ENCODE results near the gene SLC4A2.

The SLC4A2 gene

GRCh38 chr7:151104411-151105235 lies 45.2 kb downstream of the SLC4A2 start:
- peaks cover 15% of the 10 kb centered on the region for H3K36me3 ChIP-seq (ENCODE audit: insufficient read depth, insufficient read length, low read length)

GRCh38 chr7:151107882-151108281 lies 48.5 kb downstream of the SLC4A2 start:
- Histone ChIP-seq H3K4me1 (ENCODE audit: insufficient read depth, insufficient read length) (peaks cover 9% of the 10 kb centered on the region), H3K27me3 (ENCODE audit: insufficient read depth, insufficient read length) (no peaks in the 10 kb centered on the region), H3K9ac (ENCODE audit: insufficient read length, low read depth) (no peak overlapping the region), H3K36me3 (ENCODE audit: insufficient read depth, insufficient read length, low read length) (peaks cover 12% of the 10 kb centered on the region), H3K4me3 (ENCODE audit: insufficient read length, low read depth) (no peak overlapping the region), H3K9me3 (ENCODE audit: insufficient read depth, low read length) (no peaks in the 10 kb centered on the region)
- TF ChIP-seq ZNF274 (IDR thresholded peaks at IDR 0.05; ENCODE audit: low read depth, low read length): no peak
- no peak for TF ChIP-seq YY1 (IDR thresholded peaks at IDR 0.05; ENCODE audit: insufficient read depth, insufficient read length)
- no peak for TF ChIP-seq SUZ12 (IDR thresholded peaks at IDR 0.05; ENCODE audit: extremely low read depth, insufficient read depth, insufficient read length)
- DNase-seq (ENCODE audit: low read depth, low spot score): no peak

More at GRCh38 chr7:151104411-151105235, 45.2 kb downstream of the SLC4A2 start:
- no peak overlapping the region for H3K4me3 ChIP-seq (ENCODE audit: insufficient read length, low read depth)
- no peak overlapping the region for H3K9ac ChIP-seq (ENCODE audit: insufficient read length, low read depth)
- no peaks in the 10 kb centered on the region for H3K4me1 ChIP-seq (ENCODE audit: insufficient read depth, insufficient read length)
- H3K27me3 ChIP-seq (ENCODE audit: insufficient read depth, insufficient read length): no peaks in the 10 kb centered on the region
- TF ChIP-seq YY1 (IDR thresholded peaks at IDR 0.05; ENCODE audit: insufficient read depth, insufficient read length) (no peak), ZNF274 (IDR thresholded peaks at IDR 0.05; ENCODE audit: low read depth, low read length) (no peak), SUZ12 (IDR thresholded peaks at IDR 0.05; ENCODE audit: extremely low read depth, insufficient read depth, insufficient read length) (no peak)
- no peak for DNase-seq (ENCODE audit: low read depth, low spot score)
- no peaks in the 10 kb centered on the region for H3K9me3 ChIP-seq (ENCODE audit: insufficient read depth, low read length)

DNA sequence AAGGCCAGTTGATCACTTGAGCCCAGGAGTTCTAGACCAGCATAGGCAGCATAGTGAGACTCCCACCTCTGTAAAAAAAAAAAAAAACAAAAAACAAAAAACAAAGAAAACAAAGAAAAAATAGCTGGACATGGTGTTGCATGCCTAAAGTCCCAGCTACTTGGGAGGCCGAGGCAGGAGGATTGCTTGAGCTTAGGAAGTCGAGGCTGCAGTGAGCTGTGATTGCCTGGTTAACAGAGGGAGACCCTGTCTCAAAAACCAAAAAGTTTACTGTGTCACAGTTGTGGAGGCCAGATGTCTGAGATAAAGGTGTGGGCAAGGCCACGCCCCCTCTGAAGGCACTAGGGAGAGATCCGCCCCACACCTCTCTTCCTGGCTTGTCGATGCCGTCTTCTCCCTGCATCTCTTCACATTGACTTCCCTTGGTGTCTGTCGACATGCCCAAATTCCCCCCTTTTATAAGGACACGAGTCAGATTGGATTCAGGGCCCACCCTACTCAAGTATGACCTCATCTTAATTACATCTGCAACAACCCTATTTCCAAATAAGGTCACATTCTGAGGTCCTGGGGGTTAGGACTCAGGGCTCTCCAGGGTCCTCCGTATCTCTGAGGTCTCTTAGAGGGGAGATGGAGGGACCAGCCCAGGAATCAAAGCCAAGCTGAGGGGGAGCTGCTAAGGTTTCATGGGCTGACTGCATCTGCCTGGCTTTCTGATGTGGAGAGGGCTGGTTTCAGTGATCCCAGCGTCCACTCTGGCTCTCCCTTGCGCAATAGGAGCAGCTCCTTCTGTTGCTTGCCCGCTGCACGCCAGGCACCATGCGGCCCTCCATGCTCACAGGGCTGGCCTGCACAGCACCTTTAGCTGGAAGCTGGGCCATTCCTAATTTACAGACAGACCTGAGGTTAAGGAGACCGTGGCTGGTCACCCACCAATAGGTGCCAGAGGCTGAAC lies 50.0 kb downstream of the SLC4A2 start:
- Histone ChIP-seq H3K4me1 (ENCODE audit: insufficient read depth, insufficient read length) (peaks cover 15% of the 10 kb centered on the region), H3K36me3 (ENCODE audit: insufficient read depth, insufficient read length, low read length) (peaks cover 6% of the 10 kb centered on the region), H3K27me3 (ENCODE audit: insufficient read depth, insufficient read length) (no peaks in the 10 kb centered on the region), H3K4me3 (ENCODE audit: insufficient read length, low read depth) (no peak overlapping the region), H3K9me3 (ENCODE audit: insufficient read depth, low read length) (no peaks in the 10 kb centered on the region), H3K9ac (ENCODE audit: insufficient read length, low read depth) (no peak overlapping the region)
- no peak for DNase-seq (ENCODE audit: low read depth, low spot score)
- TF ChIP-seq ZNF274 (IDR thresholded peaks at IDR 0.05; ENCODE audit: low read depth, low read length) (no peak), YY1 (IDR thresholded peaks at IDR 0.05; ENCODE audit: insufficient read depth, insufficient read length) (no peak), SUZ12 (IDR thresholded peaks at IDR 0.05; ENCODE audit: extremely low read depth, insufficient read depth, insufficient read length) (no peak)

DNA sequence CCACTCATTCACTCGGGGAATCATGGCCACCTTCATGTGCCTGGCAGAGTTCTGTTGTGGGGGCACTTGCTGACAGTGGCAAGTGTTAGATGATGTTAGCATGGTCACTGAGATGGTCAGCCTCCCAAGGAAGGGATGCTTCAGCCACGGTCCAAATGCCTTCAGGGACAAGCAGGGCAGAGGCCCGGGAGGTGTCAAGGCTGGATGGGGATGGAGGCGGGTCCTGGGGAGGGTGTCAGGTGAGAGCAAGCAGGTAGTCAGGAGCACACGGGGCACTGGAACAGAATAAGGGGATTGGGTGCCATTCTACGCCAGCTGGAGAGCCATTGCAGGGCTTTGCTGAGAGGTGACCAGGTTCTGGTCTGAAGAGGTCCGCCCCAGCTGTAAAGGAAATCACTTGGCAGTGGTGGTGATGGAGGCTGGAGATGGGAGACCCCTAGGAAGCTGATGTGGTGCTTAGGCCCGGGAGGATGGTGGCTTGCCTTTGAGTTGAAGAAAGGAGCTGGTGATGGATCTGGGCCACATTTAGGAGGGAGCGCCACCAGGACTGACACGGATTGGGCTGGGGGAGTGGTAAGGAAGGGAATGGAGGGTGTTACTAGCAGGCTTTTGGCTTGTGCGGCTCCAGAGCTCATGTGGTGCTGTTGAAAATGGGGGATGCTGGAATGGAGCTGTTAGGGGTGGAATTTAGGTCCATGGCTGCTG lies 51.0 kb downstream of the SLC4A2 start:
- Histone ChIP-seq H3K4me3 (ENCODE audit: insufficient read length, low read depth) (no peak overlapping the region), H3K36me3 (ENCODE audit: insufficient read depth, insufficient read length, low read length) (no peaks in the 10 kb centered on the region), H3K9me3 (ENCODE audit: insufficient read depth, low read length) (no peaks in the 10 kb centered on the region), H3K4me1 (ENCODE audit: insufficient read depth, insufficient read length) (peaks cover 16% of the 10 kb centered on the region), H3K27me3 (ENCODE audit: insufficient read depth, insufficient read length) (no peaks in the 10 kb centered on the region), H3K9ac (ENCODE audit: insufficient read length, low read depth) (no peak overlapping the region)
- TF ChIP-seq YY1 (IDR thresholded peaks at IDR 0.05; ENCODE audit: insufficient read depth, insufficient read length) (no peak), SUZ12 (IDR thresholded peaks at IDR 0.05; ENCODE audit: extremely low read depth, insufficient read depth, insufficient read length) (no peak), ZNF274 (IDR thresholded peaks at IDR 0.05; ENCODE audit: low read depth, low read length) (no peak)
- no peak for DNase-seq (ENCODE audit: low read depth, low spot score)

DNA sequence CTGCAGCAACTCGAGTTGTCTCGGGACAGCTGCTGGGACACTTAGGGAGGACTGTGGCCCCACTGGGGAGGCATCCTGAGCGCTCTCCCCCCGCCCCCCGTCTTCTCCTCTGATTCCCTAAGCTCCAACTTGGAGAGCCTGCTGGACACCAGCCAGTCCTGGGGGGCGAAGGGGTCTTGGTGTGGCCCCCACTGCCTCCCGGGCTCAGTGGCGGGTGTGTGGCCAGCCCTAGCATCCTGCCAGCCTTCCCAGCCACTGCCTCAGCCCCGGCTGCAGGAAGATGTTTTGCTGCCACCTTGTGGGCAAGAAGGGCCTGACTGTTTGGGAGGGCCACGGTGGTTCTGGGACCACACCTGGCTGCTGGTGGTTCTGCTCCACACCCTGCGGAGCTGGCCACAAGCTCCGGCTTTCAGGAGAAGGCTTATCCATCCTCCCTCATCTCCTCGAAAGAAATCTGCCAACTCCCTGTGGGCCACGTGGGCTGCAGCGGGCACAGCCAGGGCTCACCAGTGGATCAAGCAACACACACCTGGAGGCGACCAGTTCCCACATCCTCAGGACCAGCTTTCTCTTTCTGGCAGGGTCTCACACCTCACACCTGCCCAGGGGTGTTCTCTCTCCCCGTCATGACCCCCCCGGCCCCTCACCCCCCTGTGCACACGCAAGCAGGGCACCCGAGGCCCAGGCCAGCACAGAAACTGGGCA lies 51.7 kb downstream of the SLC4A2 start:
- no peak for TF ChIP-seq SUZ12 (IDR thresholded peaks at IDR 0.05; ENCODE audit: extremely low read depth, insufficient read depth, insufficient read length)
- no peak for TF ChIP-seq YY1 (IDR thresholded peaks at IDR 0.05; ENCODE audit: insufficient read depth, insufficient read length)
- no peak for TF ChIP-seq ZNF274 (IDR thresholded peaks at IDR 0.05; ENCODE audit: low read depth, low read length)
- no peak overlapping the region for H3K4me3 ChIP-seq (ENCODE audit: insufficient read length, low read depth)
- no peaks in the 10 kb centered on the region for H3K36me3 ChIP-seq (ENCODE audit: insufficient read depth, insufficient read length, low read length)
- H3K9me3 ChIP-seq (ENCODE audit: insufficient read depth, low read length): no peaks in the 10 kb centered on the region
- DNase-seq (ENCODE audit: low read depth, low spot score): no peak
- peaks cover 20% of the 10 kb centered on the region for H3K4me1 ChIP-seq (ENCODE audit: insufficient read depth, insufficient read length)
- no peaks in the 10 kb centered on the region for H3K27me3 ChIP-seq (ENCODE audit: insufficient read depth, insufficient read length)
- no peak overlapping the region for H3K9ac ChIP-seq (ENCODE audit: insufficient read length, low read depth)

DNA sequence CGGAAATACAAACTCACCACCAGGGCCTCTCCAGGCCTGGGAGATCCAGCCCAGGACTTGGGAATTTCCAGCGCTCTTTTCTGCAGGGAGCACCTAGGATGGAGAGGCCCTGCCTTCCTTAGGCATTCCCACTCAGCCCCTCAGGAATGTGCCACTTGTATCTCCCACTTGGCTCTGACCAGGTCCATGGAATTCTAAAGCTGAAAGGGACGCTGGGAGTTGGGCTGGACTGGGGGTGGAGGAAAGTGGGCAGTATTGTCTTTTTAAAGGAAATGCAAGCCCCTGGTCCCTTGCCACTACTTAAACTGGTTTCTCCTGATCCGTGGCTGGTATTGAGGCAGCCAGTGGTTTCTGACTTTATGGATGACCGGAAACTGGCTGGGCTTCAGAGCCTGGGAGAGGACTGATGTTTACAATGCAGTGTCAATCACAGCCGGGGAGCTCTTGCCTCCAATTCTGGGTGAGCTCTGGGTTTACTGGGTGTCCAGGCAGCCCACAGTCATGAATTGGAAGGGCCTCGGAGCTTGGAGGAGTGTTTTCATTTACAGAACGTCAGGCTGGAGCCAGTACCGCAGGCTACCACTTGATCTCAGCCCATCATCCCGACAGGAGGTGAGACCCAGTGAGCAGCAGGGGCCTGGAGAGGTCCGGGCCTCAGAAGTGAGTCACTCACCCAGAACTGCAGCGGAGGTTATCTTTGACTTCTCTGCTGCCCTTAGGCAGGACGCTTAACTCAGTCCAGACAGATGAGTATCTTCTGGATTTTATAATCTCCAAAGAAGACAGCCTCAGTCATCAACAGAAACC lies 54.2 kb downstream of the SLC4A2 start:
- Histone ChIP-seq H3K27me3 (ENCODE audit: insufficient read depth, insufficient read length) (no peaks in the 10 kb centered on the region), H3K9me3 (ENCODE audit: insufficient read depth, low read length) (no peaks in the 10 kb centered on the region), H3K9ac (ENCODE audit: insufficient read length, low read depth) (peak overlapping the region; percentile 76), H3K36me3 (ENCODE audit: insufficient read depth, insufficient read length, low read length) (peaks cover 22% of the 10 kb centered on the region), H3K4me1 (ENCODE audit: insufficient read depth, insufficient read length) (peaks cover 23% of the 10 kb centered on the region), H3K4me3 (ENCODE audit: insufficient read length, low read depth) (peak overlapping the region; percentile 40)
- no peak for DNase-seq (ENCODE audit: low read depth, low spot score)
- TF ChIP-seq SUZ12 (IDR thresholded peaks at IDR 0.05; ENCODE audit: extremely low read depth, insufficient read depth, insufficient read length) (no peak), YY1 (IDR thresholded peaks at IDR 0.05; ENCODE audit: insufficient read depth, insufficient read length) (no peak), ZNF274 (IDR thresholded peaks at IDR 0.05; ENCODE audit: low read depth, low read length) (no peak)

All from NT2/D1 (cell line).